Neural progenitor cell (in vitro differentiated cells): ENCODE measurements around the gene EXOSC7. TPM values are rescaled to one million over a fixed set of nuclear protein-coding genes. Genes with fewer than 3 reads are reported as not detected.

Experiments
- DNase-seq: peaks from one replicate; pipeline ENCODE4 v3.0.0-alpha.2; 2016; ENCODE audit warnings: low spot score
- H2AFZ ChIP-seq: fragments of 200-600 bp; sonication (generic); replicated peaks from 2 replicates; pipeline ENCODE4 v1.6.1; 2016; ENCODE audit warnings: antibody characterized with exemption
- H3F3A ChIP-seq: fragments of 200-600 bp; sonication (generic); 2 replicates; pipeline ENCODE4 v1.6.1; 2016; ENCODE audit warnings: antibody characterized with exemption, low read depth
- H3K27ac ChIP-seq: fragments of 200-600 bp; sonication (generic); 2 replicates; pipeline ENCODE4 v1.5.1; 2016; ENCODE audit warnings: mild to moderate bottlenecking
- H3K27me3 ChIP-seq: fragments of 200-600 bp; sonication (generic); 2 replicates; pipeline ENCODE4 v1.6.1; 2016; ENCODE audit warnings: mild to moderate bottlenecking, moderate library complexity
- H3K36me3 ChIP-seq: fragments of 200-600 bp; sonication (generic); 2 replicates; pipeline ENCODE4 v1.5.1; 2016
- H3K4me1 ChIP-seq: fragments of 200-600 bp; sonication (generic); 2 replicates; pipeline ENCODE4 v1.6.1; 2016; ENCODE audit warnings: mixed run types
- H3K4me2 ChIP-seq: fragments of 200-600 bp; sonication (generic); 2 replicates; pipeline ENCODE4 v1.6.1; 2016
- H3K4me3 ChIP-seq: fragments of 200-600 bp; sonication (generic); 2 replicates; pipeline ENCODE4 v1.5.1; 2016
- H3K79me2 ChIP-seq: fragments of 200-600 bp; sonication (generic); 2 replicates; pipeline ENCODE4 v1.6.1; 2016; ENCODE audit warnings: low read depth
- H3K9ac ChIP-seq: fragments of 200-600 bp; sonication (generic); 2 replicates; pipeline ENCODE4 v1.6.1; 2016
- H3K9me3 ChIP-seq: fragments of 200-600 bp; sonication (generic); 2 replicates; pipeline ENCODE4 v1.5.1; 2016; ENCODE audit warnings: low read depth
- H4K20me1 ChIP-seq: fragments of 200-600 bp; sonication (generic); 2 replicates; pipeline ENCODE4 v1.6.1; 2016; ENCODE audit warnings: low read depth
- H3K27ac Mint-ChIP-seq: 3 replicates; pipeline ENCODE4 v1.8.0; 2021; ENCODE audit warnings: mixed read lengths
- H3K27me3 Mint-ChIP-seq: 2 replicates; pipeline ENCODE4 v1.8.0; 2022; ENCODE audit warnings: low read depth, mild to moderate bottlenecking, inconsistent platforms, moderate library complexity, mixed read lengths; ENCODE audit not compliant: insufficient read depth
- H3K36me3 Mint-ChIP-seq: 3 replicates; pipeline ENCODE4 v1.8.0; 2021; ENCODE audit warnings: mixed read lengths
- H3K4me1 Mint-ChIP-seq: 3 replicates; pipeline ENCODE4 v1.8.0; 2021; ENCODE audit warnings: mixed read lengths
- H3K4me3 Mint-ChIP-seq: 3 replicates; pipeline ENCODE4 v1.8.0; 2021; ENCODE audit warnings: mild to moderate bottlenecking, moderate library complexity, mixed read lengths
- H3K9me3 Mint-ChIP-seq: 3 replicates; pipeline ENCODE4 v1.8.0; 2020; ENCODE audit warnings: mixed read lengths
- CTCF ChIP-seq: fragments of 200-600 bp; sonication (generic); IDR thresholded peaks from 2 replicates; pipeline ENCODE4 v1.5.1; 2017; ENCODE audit warnings: antibody characterized with exemption, mild to moderate bottlenecking
- EZH2 ChIP-seq: fragments of 200-600 bp; sonication (generic); IDR thresholded peaks from 2 replicates; pipeline ENCODE4 v1.6.1; 2017; ENCODE audit warnings: antibody characterized with exemption, mild to moderate bottlenecking, moderate library complexity
- EZH2phosphoT487 ChIP-seq: fragments of 200-600 bp; sonication (generic); IDR thresholded peaks from 2 replicates; pipeline ENCODE4 v1.6.1; 2017; ENCODE audit warnings: antibody characterized with exemption
- total RNA-seq: library from RNA; depleted of rRNA; stranded (reverse); fragments of >200 nt; gene quantifications from 2 replicates; pipeline ENCODE4 v1.2.3, GENCODE V29; 2015; ENCODE audit warnings: low replicate concordance

EXOSC7 gene
- total RNA-seq, 1 donor from 2014 or later = 88.7 TPM

- H3K27me3 ChIP-seq = no peaks in the 10 kb centered on the region
- no peaks in the 10 kb centered on the region for H3K4me1 ChIP-seq
- H3K27ac ChIP-seq = no peak overlapping the region
- peaks cover 20% of the 10 kb centered on the region for H3K36me3 ChIP-seq
- H3K27me3 Mint-ChIP-seq = no peaks in the 10 kb centered on the region
- no peak overlapping the region for H2AFZ ChIP-seq
- H3K9me3 ChIP-seq = peaks cover 5% of the 10 kb centered on the region
- H3K4me3 ChIP-seq = no peak overlapping the region
- peaks cover 45% of the 10 kb centered on the region for H3K36me3 Mint-ChIP-seq
- no peaks in the 10 kb centered on the region for H3K79me2 ChIP-seq
- no peak overlapping the region for H3K4me2 ChIP-seq
- H3K4me1 Mint-ChIP-seq = no peaks in the 10 kb centered on the region
- H3K9me3 Mint-ChIP-seq = peaks cover 14% of the 10 kb centered on the region
- no peak overlapping the region for H3K27ac Mint-ChIP-seq
- no peak for TF ChIP-seq EZH2
- no peak for TF ChIP-seq EZH2phosphoT487
- no peak for TF ChIP-seq CTCF
- peaks cover 5% of the 10 kb centered on the region for H4K20me1 ChIP-seq
- no peak overlapping the region for H3K9ac ChIP-seq
- H3F3A ChIP-seq = no peaks in the 10 kb centered on the region
- no peak for DNase-seq
- H3K4me3 Mint-ChIP-seq = no peak overlapping the region
Observed at GRCh38 chr3:45001738-45002137, 25.7 kb downstream of the EXOSC7 start.

- Mint-ChIP-seq H3K27me3 (no peaks in the 10 kb centered on the region), H3K36me3 (peaks cover 48% of the 10 kb centered on the region), H3K4me1 (no peaks in the 10 kb centered on the region), H3K27ac (no peak overlapping the region), H3K9me3 (peaks cover 14% of the 10 kb centered on the region), H3K4me3 (no peak overlapping the region)
- H3K9me3 ChIP-seq = peaks cover 5% of the 10 kb centered on the region
- no peak for DNase-seq
- no peaks in the 10 kb centered on the region for H3K4me1 ChIP-seq
- H3F3A ChIP-seq = no peaks in the 10 kb centered on the region
- no peaks in the 10 kb centered on the region for H3K27me3 ChIP-seq
- no peaks in the 10 kb centered on the region for H4K20me1 ChIP-seq
- H3K4me3 ChIP-seq = no peak overlapping the region
- no peak overlapping the region for H3K9ac ChIP-seq
- TF ChIP-seq CTCF = no peak
- no peak for TF ChIP-seq EZH2phosphoT487
- TF ChIP-seq EZH2 = no peak
- H3K79me2 ChIP-seq = no peaks in the 10 kb centered on the region
- peaks cover 20% of the 10 kb centered on the region for H3K36me3 ChIP-seq
- no peak overlapping the region for H3K4me2 ChIP-seq
- H2AFZ ChIP-seq = no peak overlapping the region
- H3K27ac ChIP-seq = no peak overlapping the region
Observed at GRCh38 chr3:45002139-45002660, 26.2 kb downstream of the EXOSC7 start.

- Mint-ChIP-seq H3K9me3 (peaks cover 14% of the 10 kb centered on the region), H3K27ac (no peak overlapping the region), H3K4me1 (no peaks in the 10 kb centered on the region), H3K27me3 (no peaks in the 10 kb centered on the region), H3K4me3 (no peak overlapping the region), H3K36me3 (peaks cover 46% of the 10 kb centered on the region)
- no peaks in the 10 kb centered on the region for H3F3A ChIP-seq
- H3K9me3 ChIP-seq = peaks cover 5% of the 10 kb centered on the region
- H3K27me3 ChIP-seq = no peaks in the 10 kb centered on the region
- H3K4me2 ChIP-seq = no peak overlapping the region
- no peak for DNase-seq
- TF ChIP-seq EZH2phosphoT487 (no peak), EZH2 (no peak), CTCF (no peak)
- H4K20me1 ChIP-seq = no peaks in the 10 kb centered on the region
- H3K4me3 ChIP-seq = no peak overlapping the region
- H3K27ac ChIP-seq = no peak overlapping the region
- H2AFZ ChIP-seq = no peak overlapping the region
- H3K36me3 ChIP-seq = peaks cover 20% of the 10 kb centered on the region
- no peaks in the 10 kb centered on the region for H3K79me2 ChIP-seq
- no peaks in the 10 kb centered on the region for H3K4me1 ChIP-seq
- H3K9ac ChIP-seq = no peak overlapping the region
Observed at GRCh38 chr3:45002720-45003119, 26.7 kb downstream of the EXOSC7 start.
